NB4 (cell line): Measurements from ENCODE around the gene MAIP1.

Source experiments
- CTCF ChIP-seq: IDR thresholded peaks from one replicate; pipeline ENCODE4 v1.5.1; 2012; ENCODE audit warnings: low read depth, low read length
- MYC ChIP-seq: IDR thresholded peaks from 2 replicates; pipeline ENCODE4 v1.6.1; 2011; ENCODE audit warnings: low read depth, low read length
- POLR2A ChIP-seq: IDR thresholded peaks from 2 replicates; pipeline ENCODE4 v1.6.1; 2011; ENCODE audit warnings: mild to moderate bottlenecking; ENCODE audit not compliant: insufficient read length; ENCODE audit errors: extremely low read depth
- TF ChIP-seq, protein P1 (sequence below): IDR thresholded peaks from 2 replicates; pipeline ENCODE4 v1.6.1; 2011; ENCODE audit warnings: low read depth, low read length

DNA sequence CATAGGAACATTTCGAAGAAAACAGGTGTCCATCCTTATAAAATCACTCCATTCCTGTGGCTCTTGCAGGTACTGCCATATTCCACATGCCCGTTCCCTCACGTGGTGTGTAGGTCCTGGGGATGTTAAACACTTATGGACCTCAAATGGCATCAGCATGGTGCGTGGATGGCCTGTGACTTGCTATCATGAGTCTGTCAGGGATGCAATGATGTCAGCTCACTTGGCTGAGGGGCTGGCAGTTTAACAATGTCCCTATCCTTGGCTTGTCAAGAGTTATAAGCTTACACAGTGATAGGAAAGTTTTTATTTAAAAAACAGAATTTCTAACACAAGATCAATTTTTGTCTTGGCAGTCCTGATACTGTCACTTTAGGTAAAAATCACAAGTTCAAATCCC, 28.8 kb downstream of the MAIP1 start:
- no peak for TF ChIP-seq CTCF
- no peak for TF ChIP-seq POLR2A
- TF ChIP-seq, protein P1, sequence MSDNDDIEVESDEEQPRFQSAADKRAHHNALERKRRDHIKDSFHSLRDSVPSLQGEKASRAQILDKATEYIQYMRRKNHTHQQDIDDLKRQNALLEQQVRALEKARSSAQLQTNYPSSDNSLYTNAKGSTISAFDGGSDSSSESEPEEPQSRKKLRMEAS = no peak
- no peak for TF ChIP-seq MYC
